BLaER1 (cell line): ENCODE results near the gene CDH13.

Experiments used
- H3K27ac ChIP-seq: shearing (Covaris generic); formaldehyde crosslinking; 2 replicates; pipeline ENCODE4 v1.8.1; 2022
- H3K27me3 ChIP-seq: shearing (Covaris generic); formaldehyde crosslinking; 2 replicates; pipeline ENCODE4 v1.8.1; 2022
- H3K36me3 ChIP-seq: shearing (Covaris generic); formaldehyde crosslinking; 2 replicates; pipeline ENCODE4 v1.8.1; 2022
- H3K4me1 ChIP-seq: shearing (Covaris generic); formaldehyde crosslinking; 2 replicates; pipeline ENCODE4 v1.8.1; 2022
- H3K4me2 ChIP-seq: shearing (Covaris generic); formaldehyde crosslinking; 2 replicates; pipeline ENCODE4 v1.8.1; 2022
- H3K4me3 ChIP-seq: shearing (Covaris generic); formaldehyde crosslinking; 2 replicates; pipeline ENCODE4 v1.8.1; 2022
- H3K9ac ChIP-seq: shearing (Covaris generic); formaldehyde crosslinking; 2 replicates; pipeline ENCODE4 v1.8.1; 2022
- H3K9me3 ChIP-seq: shearing (Covaris generic); formaldehyde crosslinking; 2 replicates; pipeline ENCODE4 v1.8.1; 2022
- H4K20me1 ChIP-seq: shearing (Covaris generic); formaldehyde crosslinking; 2 replicates; pipeline ENCODE4 v1.8.1; 2022
- Cebpa-rat ChIP-seq: shearing (Covaris generic); IDR thresholded peaks from 2 replicates; pipeline ENCODE4 v1.8.1; 2022

Gene CDH13

GRCh38 chr16:83115491-83116232 lies 488.9 kb downstream of the CDH13 start:
- H3K27me3 ChIP-seq = no peaks in the 10 kb centered on the region
- no peak overlapping the region for H3K9ac ChIP-seq
- no peak overlapping the region for H3K4me3 ChIP-seq
- peaks cover 19% of the 10 kb centered on the region for H3K4me1 ChIP-seq
- H3K9me3 ChIP-seq = no peaks in the 10 kb centered on the region
- H3K36me3 ChIP-seq = no peaks in the 10 kb centered on the region
- 0 out of 2 replicates have a peak overlapping the region, but pooled peaks have one; percentile 9 for H3K27ac ChIP-seq
- no peak for TF ChIP-seq Cebpa-rat
- H4K20me1 ChIP-seq = no peaks in the 10 kb centered on the region
- H3K4me2 ChIP-seq = peak overlapping the region; percentile 70

GRCh38 chr16:83116274-83116892 lies 489.6 kb downstream of the CDH13 start:
- Histone ChIP-seq H3K27me3 (no peaks in the 10 kb centered on the region), H3K4me3 (no peak overlapping the region), H3K9ac (no peak overlapping the region), H4K20me1 (no peaks in the 10 kb centered on the region), H3K4me2 (peak overlapping the region; percentile 70), H3K27ac (no peak overlapping the region), H3K4me1 (peaks cover 19% of the 10 kb centered on the region), H3K36me3 (no peaks in the 10 kb centered on the region), H3K9me3 (no peaks in the 10 kb centered on the region)
- peak; percentile 29; the same call in 1 of the 2 replicates for TF ChIP-seq Cebpa-rat

DNA sequence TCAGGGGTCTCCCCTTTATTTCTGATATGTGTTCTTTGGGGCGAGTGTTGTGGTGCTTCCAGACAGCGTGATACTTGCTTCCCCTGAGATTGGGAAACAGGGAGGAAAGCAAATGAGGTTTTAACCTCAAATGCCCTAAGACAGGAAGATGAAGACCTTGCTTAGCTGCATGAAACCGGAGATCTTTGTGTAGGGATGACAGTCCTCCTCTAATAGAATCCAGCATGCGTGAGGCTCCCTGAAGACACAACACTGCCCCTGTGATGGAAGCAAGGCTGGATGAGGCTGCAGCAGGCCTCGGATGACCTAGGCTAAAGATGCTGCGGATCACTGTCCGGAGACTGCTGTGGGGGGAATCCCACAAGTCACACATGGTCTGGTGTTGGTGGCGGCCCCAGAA lies 491.0 kb downstream of the CDH13 start:
- H3K9ac ChIP-seq = no peak overlapping the region
- no peak overlapping the region for H3K27ac ChIP-seq
- no peaks in the 10 kb centered on the region for H3K27me3 ChIP-seq
- H3K36me3 ChIP-seq = no peaks in the 10 kb centered on the region
- H3K9me3 ChIP-seq = no peaks in the 10 kb centered on the region
- H3K4me2 ChIP-seq = no peak overlapping the region
- no peak for TF ChIP-seq Cebpa-rat
- H3K4me3 ChIP-seq = no peak overlapping the region
- peaks cover 19% of the 10 kb centered on the region for H3K4me1 ChIP-seq
- no peaks in the 10 kb centered on the region for H4K20me1 ChIP-seq

- Histone ChIP-seq H3K4me3 (no peak overlapping the region), H3K27ac (no peak overlapping the region), H3K4me1 (peaks cover 19% of the 10 kb centered on the region), H3K27me3 (no peaks in the 10 kb centered on the region), H3K9me3 (no peaks in the 10 kb centered on the region), H3K4me2 (no peak overlapping the region), H3K36me3 (no peaks in the 10 kb centered on the region), H4K20me1 (no peaks in the 10 kb centered on the region), H3K9ac (no peak overlapping the region)
- TF ChIP-seq Cebpa-rat = no peak
These were observed 491.6 kb downstream of the CDH13 start for GRCh38 chr16:83118365-83118764.

DNA sequence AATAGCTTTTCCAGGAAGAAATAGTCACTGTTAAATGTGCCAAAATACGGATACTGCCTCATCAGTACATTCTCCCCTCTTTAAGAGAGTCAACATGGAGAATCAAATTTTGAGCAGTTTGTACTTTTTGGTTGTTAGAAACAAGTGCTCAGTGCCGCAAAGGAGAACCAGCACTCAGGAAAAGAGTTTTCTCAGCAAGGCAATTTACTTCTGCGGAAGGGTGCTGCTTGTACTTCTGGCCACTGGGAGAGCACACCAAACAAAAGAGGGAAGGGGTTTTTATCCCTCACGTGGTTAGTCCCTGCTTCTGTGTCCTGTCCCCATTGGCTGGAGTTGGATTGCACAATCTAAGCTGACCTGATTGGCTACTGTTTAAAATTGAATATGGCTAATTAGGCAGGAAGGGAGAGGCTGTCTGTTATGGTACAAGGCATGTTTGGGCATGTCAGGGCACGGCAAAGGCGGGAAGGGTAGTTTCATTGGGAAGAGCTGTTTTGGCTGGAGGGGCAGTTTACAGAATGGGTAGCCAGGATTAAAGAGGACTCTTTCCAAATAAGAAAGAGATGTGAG lies 499.3 kb downstream of the CDH13 start:
- 0 out of 2 replicates have a peak, but pooled peaks have one; percentile 22 for TF ChIP-seq Cebpa-rat
- no peak overlapping the region for H3K9ac ChIP-seq
- no peaks in the 10 kb centered on the region for H4K20me1 ChIP-seq
- no peaks in the 10 kb centered on the region for H3K4me1 ChIP-seq
- H3K27me3 ChIP-seq = no peaks in the 10 kb centered on the region
- peaks cover 28% of the 10 kb centered on the region for H3K9me3 ChIP-seq
- H3K4me2 ChIP-seq = no peak overlapping the region
- H3K27ac ChIP-seq = no peak overlapping the region
- no peak overlapping the region for H3K4me3 ChIP-seq
- H3K36me3 ChIP-seq = no peaks in the 10 kb centered on the region

DNA sequence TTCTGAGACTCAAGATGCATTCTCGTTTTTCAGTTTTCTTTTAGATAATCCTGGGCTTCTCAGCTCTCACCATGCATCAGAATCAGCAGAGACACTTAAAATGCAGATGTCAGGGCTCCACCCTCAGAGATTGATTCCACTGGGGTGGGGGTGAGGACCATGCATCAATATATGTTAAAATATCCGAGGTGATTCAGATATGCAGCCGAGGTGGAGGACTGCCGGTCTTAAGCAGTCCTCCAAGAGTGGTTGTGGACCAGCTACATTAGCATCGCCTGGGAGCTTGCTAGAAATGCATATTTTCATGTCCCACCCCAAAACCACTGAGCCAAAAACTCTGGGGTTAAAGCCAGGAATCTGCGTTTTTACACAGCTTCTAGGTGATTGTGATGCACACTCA lies 501.3 kb downstream of the CDH13 start:
- TF ChIP-seq Cebpa-rat = no peak
- Histone ChIP-seq H4K20me1 (no peaks in the 10 kb centered on the region), H3K27ac (no peak overlapping the region), H3K9ac (no peak overlapping the region), H3K9me3 (peaks cover 28% of the 10 kb centered on the region), H3K4me1 (no peaks in the 10 kb centered on the region), H3K4me3 (no peak overlapping the region), H3K27me3 (no peaks in the 10 kb centered on the region), H3K4me2 (no peak overlapping the region), H3K36me3 (no peaks in the 10 kb centered on the region)

GRCh38 chr16:83130039-83130438 lies 503.3 kb downstream of the CDH13 start:
- H3K9ac ChIP-seq = no peak overlapping the region
- no peaks in the 10 kb centered on the region for H3K27me3 ChIP-seq
- no peaks in the 10 kb centered on the region for H4K20me1 ChIP-seq
- peaks cover 12% of the 10 kb centered on the region for H3K4me1 ChIP-seq
- peaks cover 22% of the 10 kb centered on the region for H3K9me3 ChIP-seq
- no peak overlapping the region for H3K4me2 ChIP-seq
- no peak overlapping the region for H3K4me3 ChIP-seq
- no peak for TF ChIP-seq Cebpa-rat
- no peak overlapping the region for H3K27ac ChIP-seq
- H3K36me3 ChIP-seq = no peaks in the 10 kb centered on the region

DNA sequence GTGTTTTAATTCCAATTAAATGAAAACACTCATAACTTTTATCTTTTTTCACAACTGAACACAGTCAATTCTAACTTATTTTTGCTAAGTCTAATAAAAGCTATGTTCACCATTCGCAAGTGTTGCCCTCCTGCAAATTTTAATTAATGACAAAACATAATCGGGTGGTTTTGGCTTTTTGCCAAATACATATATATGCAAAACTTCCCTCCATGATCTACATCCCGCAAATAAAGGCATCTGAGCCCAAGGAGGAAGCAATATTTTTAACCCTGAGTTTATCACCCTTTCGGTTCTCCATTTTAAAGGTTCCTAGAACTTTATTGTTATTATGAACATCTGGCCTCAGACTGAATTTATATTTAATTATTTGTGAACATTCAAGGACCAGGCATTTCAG lies 507.9 kb downstream of the CDH13 start:
- Histone ChIP-seq H3K36me3 (no peaks in the 10 kb centered on the region), H3K9me3 (no peaks in the 10 kb centered on the region), H3K27me3 (no peaks in the 10 kb centered on the region), H3K9ac (no peak overlapping the region), H3K4me1 (peaks cover 53% of the 10 kb centered on the region), H3K4me3 (no peak overlapping the region), H3K4me2 (peak overlapping the region; percentile 78), H3K27ac (no peak overlapping the region), H4K20me1 (no peaks in the 10 kb centered on the region)
- TF ChIP-seq Cebpa-rat = no peak

DNA sequence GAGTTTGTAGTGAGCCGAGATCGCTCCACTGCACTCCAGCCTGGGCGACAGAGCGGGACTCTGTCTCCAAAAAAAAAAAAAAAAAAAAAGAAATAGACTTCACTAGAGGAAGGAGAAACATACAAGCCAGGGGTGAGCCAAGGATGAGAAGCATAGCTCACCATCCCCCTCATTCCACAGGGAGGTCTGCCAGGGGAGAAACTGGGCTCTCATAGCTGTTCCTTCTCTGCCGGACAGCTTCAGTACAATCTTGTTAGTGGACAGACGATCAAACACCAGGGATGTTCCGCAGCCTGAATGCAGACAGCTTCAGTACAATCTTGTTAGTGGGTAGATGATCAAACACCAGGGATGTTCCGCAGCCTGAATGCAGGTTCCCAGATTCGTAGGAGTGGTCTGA lies 509.6 kb downstream of the CDH13 start:
- H3K4me2 ChIP-seq = peak overlapping the region; percentile 78
- H3K36me3 ChIP-seq = no peaks in the 10 kb centered on the region
- no peaks in the 10 kb centered on the region for H4K20me1 ChIP-seq
- no peak overlapping the region; the same call in 1 of the 2 replicates for H3K9ac ChIP-seq
- H3K4me1 ChIP-seq = peaks cover 53% of the 10 kb centered on the region
- peak overlapping the region; percentile 53 for H3K4me3 ChIP-seq
- TF ChIP-seq Cebpa-rat = no peak
- H3K27ac ChIP-seq = 0 out of 2 replicates have a peak overlapping the region, but pooled peaks have one; percentile 78
- no peaks in the 10 kb centered on the region for H3K9me3 ChIP-seq
- no peaks in the 10 kb centered on the region for H3K27me3 ChIP-seq

- Histone ChIP-seq H4K20me1 (no peaks in the 10 kb centered on the region), H3K4me1 (peaks cover 53% of the 10 kb centered on the region), H3K36me3 (no peaks in the 10 kb centered on the region), H3K9me3 (no peaks in the 10 kb centered on the region), H3K4me2 (peak overlapping the region; percentile 78), H3K4me3 (peak overlapping the region; percentile 53), H3K27me3 (no peaks in the 10 kb centered on the region), H3K27ac (peak overlapping the region; percentile 78), H3K9ac (peak overlapping the region; percentile 67)
- no peak for TF ChIP-seq Cebpa-rat
These were observed 510.2 kb downstream of the CDH13 start for GRCh38 chr16:83136924-83137323.
